Right lobe of liver (tissue), 4 donors: ENCODE data around the gene AXDND1.

ENCODE experiments used
- POLR2A ChIP-seq: fragments of 450-650 bp; IDR thresholded peaks from one replicate; pipeline ENCODE4 v1.6.1; 2017; ENCODE audit warnings: antibody characterized with exemption, mild to moderate bottlenecking
- TF ChIP-seq, protein P1 (sequence below), 4 donors: fragments of 200-600 bp in 3 of 4; fragments of 450-650 bp in 1 of 4; IDR thresholded peaks; one replicate each; pipeline versions ENCODE4 v1.5.1 to v1.8.0; 2016 to 2022; ENCODE audit warnings: antibody characterized with exemption in 4 of 4, mild to moderate bottlenecking in 2 of 4
- donor health status: DM: no; HTN: no; CAD: no.
- donor health status: DM: no; HTN: no; CAD: no.
- donor health status: DM: no; HTN: yes; CAD: no.

DNA sequence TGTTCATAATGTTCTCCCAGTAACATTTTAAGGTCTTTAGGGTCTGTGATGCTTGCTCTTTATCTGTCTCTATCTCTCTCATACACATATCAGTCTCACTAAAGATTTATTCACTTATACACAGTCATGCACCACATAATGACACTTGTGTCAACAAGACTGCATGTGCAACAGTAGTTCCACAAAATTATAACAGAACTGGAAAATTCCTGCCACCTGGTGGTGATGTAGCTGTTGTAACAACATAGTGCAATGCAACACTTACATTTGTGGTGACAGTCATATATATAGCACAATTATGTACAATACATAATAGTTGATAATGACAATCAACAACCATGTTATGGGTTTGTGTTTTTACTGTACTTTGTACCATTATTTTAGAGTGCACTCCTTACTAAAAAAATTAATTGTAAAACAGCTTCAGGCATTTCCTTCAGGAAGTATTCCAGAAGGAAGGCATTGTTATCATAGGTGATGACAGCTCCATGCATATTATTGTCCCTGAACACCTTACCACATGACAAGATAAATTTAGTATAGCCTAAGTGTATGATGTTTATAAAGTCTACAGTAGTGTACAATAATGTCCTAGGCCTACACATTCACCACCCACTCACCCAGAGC, 234.0 kb downstream of the AXDND1 start:
- TF ChIP-seq, protein P1, sequence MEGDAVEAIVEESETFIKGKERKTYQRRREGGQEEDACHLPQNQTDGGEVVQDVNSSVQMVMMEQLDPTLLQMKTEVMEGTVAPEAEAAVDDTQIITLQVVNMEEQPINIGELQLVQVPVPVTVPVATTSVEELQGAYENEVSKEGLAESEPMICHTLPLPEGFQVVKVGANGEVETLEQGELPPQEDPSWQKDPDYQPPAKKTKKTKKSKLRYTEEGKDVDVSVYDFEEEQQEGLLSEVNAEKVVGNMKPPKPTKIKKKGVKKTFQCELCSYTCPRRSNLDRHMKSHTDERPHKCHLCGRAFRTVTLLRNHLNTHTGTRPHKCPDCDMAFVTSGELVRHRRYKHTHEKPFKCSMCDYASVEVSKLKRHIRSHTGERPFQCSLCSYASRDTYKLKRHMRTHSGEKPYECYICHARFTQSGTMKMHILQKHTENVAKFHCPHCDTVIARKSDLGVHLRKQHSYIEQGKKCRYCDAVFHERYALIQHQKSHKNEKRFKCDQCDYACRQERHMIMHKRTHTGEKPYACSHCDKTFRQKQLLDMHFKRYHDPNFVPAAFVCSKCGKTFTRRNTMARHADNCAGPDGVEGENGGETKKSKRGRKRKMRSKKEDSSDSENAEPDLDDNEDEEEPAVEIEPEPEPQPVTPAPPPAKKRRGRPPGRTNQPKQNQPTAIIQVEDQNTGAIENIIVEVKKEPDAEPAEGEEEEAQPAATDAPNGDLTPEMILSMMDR (IDR thresholded peaks at IDR 0.05) = peak; percentile 39 to 55 (median 43)
- no peak for TF ChIP-seq POLR2A
